NT2/D1 (cell line): Measurements from ENCODE around the gene PCSK6.

Source experiments
- SUZ12 ChIP-seq: IDR thresholded peaks from 2 replicates; pipeline ENCODE4 v1.6.1; 2011; ENCODE audit not compliant: insufficient read length, insufficient read depth; ENCODE audit errors: extremely low read depth
- ZNF274 ChIP-seq: IDR thresholded peaks from 2 replicates; pipeline ENCODE4 v1.6.1; 2011; ENCODE audit warnings: mild to moderate bottlenecking, low read depth, low read length

DNA sequence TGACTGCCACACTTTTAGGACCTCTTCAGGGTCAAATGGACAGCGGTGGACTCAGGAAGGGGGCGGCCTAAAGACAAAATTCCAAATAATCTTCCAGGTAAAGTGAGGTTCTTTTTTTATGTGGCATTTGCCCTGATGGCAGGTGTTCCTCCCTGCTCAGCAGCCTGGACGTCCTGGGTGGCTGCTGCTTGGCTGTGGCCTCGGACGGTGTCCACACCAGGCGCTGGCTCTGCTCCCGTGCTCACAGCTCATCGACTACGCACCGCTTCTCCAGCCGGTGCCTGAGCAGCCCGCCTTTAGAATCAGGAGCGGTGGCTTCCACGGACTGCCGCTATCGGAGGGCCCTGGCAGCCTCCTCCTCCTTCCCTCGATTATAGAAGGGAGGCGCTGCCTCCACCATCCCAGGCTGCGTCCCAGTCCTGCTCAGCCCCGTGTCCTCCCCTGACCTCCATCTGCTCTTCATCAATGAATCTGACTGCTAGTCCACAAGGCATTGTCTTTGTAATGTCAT lies 41.9 kb downstream of the PCSK6 start:
- TF ChIP-seq SUZ12: no peak
- TF ChIP-seq ZNF274: no peak
